ENCODE data around the gene MAP2K5. TPM values are rescaled to one million over a fixed set of nuclear protein-coding genes. Genes with fewer than 3 reads are reported as not detected.

Gene MAP2K5
- total RNA-seq, 1 experiment from 2014 or later = 32.0 TPM

GRCh38 chr15:67700023-67700422 lies 157.5 kb downstream of the MAP2K5 start:
- Histone ChIP-seq H3K36me3 (ENCODE audit: insufficient read depth, low read length) (peaks cover 3% of the 10 kb centered on the region; the same call in 1 of the 2 replicates), H4K20me1 (ENCODE audit: insufficient read depth, low read depth, low read length) (no peaks in the 10 kb centered on the region), H3K79me2 (ENCODE audit: low read length) (no peaks in the 10 kb centered on the region), H3K27ac (ENCODE audit: low read length) (no peak overlapping the region), H2AFZ (ENCODE audit: low read length) (no peak overlapping the region), H3K27me3 (ENCODE audit: low read length) (no peaks in the 10 kb centered on the region), H3K9me3 (ENCODE audit: low read length) (no peaks in the 10 kb centered on the region), H3K9ac (ENCODE audit: low read length) (no peak overlapping the region), H3K4me3 (ENCODE audit: low read length) (no peak overlapping the region), H3K4me2 (ENCODE audit: low read depth, low read length, poor library complexity, severe bottlenecking) (no peak overlapping the region), H3K4me1 (ENCODE audit: low read length) (no peaks in the 10 kb centered on the region), H3K9me2 (replicated peaks; ENCODE audit: insufficient read depth, low read length) (no peaks in the 10 kb centered on the region)
- DNase-seq = no peak

- Histone ChIP-seq H3K4me2 (ENCODE audit: low read depth, low read length, poor library complexity, severe bottlenecking) (no peak overlapping the region), H3K9me2 (replicated peaks; ENCODE audit: insufficient read depth, low read length) (no peaks in the 10 kb centered on the region), H3K4me3 (ENCODE audit: low read length) (no peak overlapping the region), H4K20me1 (ENCODE audit: insufficient read depth, low read depth, low read length) (no peaks in the 10 kb centered on the region), H3K27ac (ENCODE audit: low read length) (no peak overlapping the region), H3K4me1 (ENCODE audit: low read length) (no peaks in the 10 kb centered on the region), H3K9ac (ENCODE audit: low read length) (no peak overlapping the region), H2AFZ (ENCODE audit: low read length) (no peak overlapping the region), H3K9me3 (ENCODE audit: low read length) (no peaks in the 10 kb centered on the region), H3K79me2 (ENCODE audit: low read length) (no peaks in the 10 kb centered on the region), H3K27me3 (ENCODE audit: low read length) (no peaks in the 10 kb centered on the region), H3K36me3 (ENCODE audit: insufficient read depth, low read length) (peaks cover 3% of the 10 kb centered on the region; the same call in 1 of the 2 replicates)
- no peak for DNase-seq
These were observed 159.2 kb downstream of the MAP2K5 start for GRCh38 chr15:67701669-67702068.

GRCh38 chr15:67707520-67708283 lies 165.2 kb downstream of the MAP2K5 start:
- Histone ChIP-seq H3K79me2 (ENCODE audit: low read length) (no peaks in the 10 kb centered on the region), H3K4me3 (ENCODE audit: low read length) (no peak overlapping the region), H3K27me3 (ENCODE audit: low read length) (no peaks in the 10 kb centered on the region), H3K4me2 (ENCODE audit: low read depth, low read length, poor library complexity, severe bottlenecking) (no peak overlapping the region), H3K27ac (ENCODE audit: low read length) (no peak overlapping the region), H4K20me1 (ENCODE audit: insufficient read depth, low read depth, low read length) (no peaks in the 10 kb centered on the region), H3K9me3 (ENCODE audit: low read length) (no peaks in the 10 kb centered on the region), H3K36me3 (ENCODE audit: insufficient read depth, low read length) (no peaks in the 10 kb centered on the region), H3K9ac (ENCODE audit: low read length) (no peak overlapping the region), H3K4me1 (ENCODE audit: low read length) (no peaks in the 10 kb centered on the region), H2AFZ (ENCODE audit: low read length) (no peak overlapping the region), H3K9me2 (replicated peaks; ENCODE audit: insufficient read depth, low read length) (no peaks in the 10 kb centered on the region)
- no peak for DNase-seq

- no peak overlapping the region for H3K4me2 ChIP-seq (ENCODE audit: low read depth, low read length, poor library complexity, severe bottlenecking)
- H3K36me3 ChIP-seq (ENCODE audit: insufficient read depth, low read length) = no peaks in the 10 kb centered on the region
- no peaks in the 10 kb centered on the region for H3K9me2 ChIP-seq (replicated peaks; ENCODE audit: insufficient read depth, low read length)
- no peak overlapping the region for H3K4me3 ChIP-seq (ENCODE audit: low read length)
- H3K27ac ChIP-seq (ENCODE audit: low read length) = no peak overlapping the region
- no peak overlapping the region for H2AFZ ChIP-seq (ENCODE audit: low read length)
- no peaks in the 10 kb centered on the region for H4K20me1 ChIP-seq (ENCODE audit: insufficient read depth, low read depth, low read length)
- no peaks in the 10 kb centered on the region for H3K9me3 ChIP-seq (ENCODE audit: low read length)
- H3K4me1 ChIP-seq (ENCODE audit: low read length) = no peaks in the 10 kb centered on the region
- H3K79me2 ChIP-seq (ENCODE audit: low read length) = no peaks in the 10 kb centered on the region
- no peaks in the 10 kb centered on the region for H3K27me3 ChIP-seq (ENCODE audit: low read length)
- H3K9ac ChIP-seq (ENCODE audit: low read length) = no peak overlapping the region
- DNase-seq = no peak
These were observed 166.0 kb downstream of the MAP2K5 start for GRCh38 chr15:67708500-67708899.

GRCh38 chr15:67715170-67715569 lies 172.7 kb downstream of the MAP2K5 start:
- Histone ChIP-seq H3K36me3 (ENCODE audit: insufficient read depth, low read length) (no peaks in the 10 kb centered on the region), H3K4me1 (ENCODE audit: low read length) (peaks cover 32% of the 10 kb centered on the region), H3K4me3 (ENCODE audit: low read length) (no peak overlapping the region), H3K27me3 (ENCODE audit: low read length) (no peaks in the 10 kb centered on the region), H3K27ac (ENCODE audit: low read length) (no peak overlapping the region), H3K4me2 (ENCODE audit: low read depth, low read length, poor library complexity, severe bottlenecking) (no peak overlapping the region), H4K20me1 (ENCODE audit: insufficient read depth, low read depth, low read length) (no peaks in the 10 kb centered on the region), H2AFZ (ENCODE audit: low read length) (no peak overlapping the region), H3K79me2 (ENCODE audit: low read length) (no peaks in the 10 kb centered on the region), H3K9me3 (ENCODE audit: low read length) (no peaks in the 10 kb centered on the region), H3K9me2 (replicated peaks; ENCODE audit: insufficient read depth, low read length) (no peaks in the 10 kb centered on the region), H3K9ac (ENCODE audit: low read length) (no peak overlapping the region)
- no peak for DNase-seq

- H3K9ac ChIP-seq (ENCODE audit: low read length) = no peak overlapping the region
- no peaks in the 10 kb centered on the region for H3K27me3 ChIP-seq (ENCODE audit: low read length)
- no peaks in the 10 kb centered on the region for H3K79me2 ChIP-seq (ENCODE audit: low read length)
- H2AFZ ChIP-seq (ENCODE audit: low read length) = no peak overlapping the region
- no peak overlapping the region for H3K27ac ChIP-seq (ENCODE audit: low read length)
- no peaks in the 10 kb centered on the region for H3K36me3 ChIP-seq (ENCODE audit: insufficient read depth, low read length)
- no peaks in the 10 kb centered on the region for H3K9me2 ChIP-seq (replicated peaks; ENCODE audit: insufficient read depth, low read length)
- H3K4me3 ChIP-seq (ENCODE audit: low read length) = no peak overlapping the region
- no peaks in the 10 kb centered on the region for H3K9me3 ChIP-seq (ENCODE audit: low read length)
- no peak for DNase-seq
- H3K4me1 ChIP-seq (ENCODE audit: low read length) = peaks cover 42% of the 10 kb centered on the region
- no peak overlapping the region for H3K4me2 ChIP-seq (ENCODE audit: low read depth, low read length, poor library complexity, severe bottlenecking)
- H4K20me1 ChIP-seq (ENCODE audit: insufficient read depth, low read depth, low read length) = no peaks in the 10 kb centered on the region
These were observed 173.7 kb downstream of the MAP2K5 start for GRCh38 chr15:67716171-67716570.

GRCh38 chr15:67717776-67718175 lies 175.3 kb downstream of the MAP2K5 start:
- Histone ChIP-seq H3K9me3 (ENCODE audit: low read length) (no peaks in the 10 kb centered on the region), H3K27me3 (ENCODE audit: low read length) (no peaks in the 10 kb centered on the region), H3K79me2 (ENCODE audit: low read length) (no peaks in the 10 kb centered on the region), H3K27ac (ENCODE audit: low read length) (no peak overlapping the region), H3K4me2 (ENCODE audit: low read depth, low read length, poor library complexity, severe bottlenecking) (no peak overlapping the region), H3K9ac (ENCODE audit: low read length) (no peak overlapping the region), H4K20me1 (ENCODE audit: insufficient read depth, low read depth, low read length) (no peaks in the 10 kb centered on the region), H3K4me1 (ENCODE audit: low read length) (peaks cover 48% of the 10 kb centered on the region), H3K36me3 (ENCODE audit: insufficient read depth, low read length) (no peaks in the 10 kb centered on the region), H3K4me3 (ENCODE audit: low read length) (no peak overlapping the region), H3K9me2 (replicated peaks; ENCODE audit: insufficient read depth, low read length) (no peaks in the 10 kb centered on the region), H2AFZ (ENCODE audit: low read length) (no peak overlapping the region)
- DNase-seq = no peak

GRCh38 chr15:67719330-67719959 lies 176.9 kb downstream of the MAP2K5 start:
- Histone ChIP-seq H3K4me1 (ENCODE audit: low read length) (peaks cover 44% of the 10 kb centered on the region), H3K4me2 (ENCODE audit: low read depth, low read length, poor library complexity, severe bottlenecking) (no peak overlapping the region), H3K9me2 (replicated peaks; ENCODE audit: insufficient read depth, low read length) (no peaks in the 10 kb centered on the region), H3K9ac (ENCODE audit: low read length) (no peak overlapping the region), H3K9me3 (ENCODE audit: low read length) (no peaks in the 10 kb centered on the region), H4K20me1 (ENCODE audit: insufficient read depth, low read depth, low read length) (no peaks in the 10 kb centered on the region), H3K27me3 (ENCODE audit: low read length) (no peaks in the 10 kb centered on the region), H3K36me3 (ENCODE audit: insufficient read depth, low read length) (no peaks in the 10 kb centered on the region), H2AFZ (ENCODE audit: low read length) (no peak overlapping the region), H3K79me2 (ENCODE audit: low read length) (no peaks in the 10 kb centered on the region), H3K4me3 (ENCODE audit: low read length) (no peak overlapping the region), H3K27ac (ENCODE audit: low read length) (0 out of 2 replicates have a peak overlapping the region, but pooled peaks have one; percentile 44)
- DNase-seq = no peak

Data from Karpas-422 (cell line).